HEK293 (cell line): Measurements from ENCODE around the gene DLG2.

Experiments used
- CTCF ChIA-PET: fragments of 350-600 bp; formaldehyde crosslinking; extraction: SDS; loops from one replicate; lab custom pipeline; 2021; ENCODE audit warnings: antibody characterized with exemption; lab: Yijun Ruan, JAX
- POLR2A ChIA-PET: fragments of 300-600 bp; formaldehyde crosslinking; extraction: SDS; loops from one replicate; lab custom pipeline; 2020; ENCODE audit warnings: antibody characterized with exemption, inconsistent platforms; lab: Yijun Ruan, JAX
- H3K27ac ChIP-seq: fragments of 200-500 bp; sonication (Bioruptor generic); 2 replicates; pipeline ENCODE4 v1.5.1; 2014; ENCODE audit warnings: low read depth, low read length, control low read depth, inconsistent platforms; ENCODE audit errors: extremely low read depth
- H3K36me3 ChIP-seq, 2 experiments: fragments of 200-500 bp in 1 of 2; sonication (Bioruptor generic) in 1 of 2; 1 replicate in 1 of 2; 2 replicates in 1 of 2; pipeline ENCODE4 v1.5.1; 2014 to 2017; ENCODE audit warnings: inconsistent platforms in 2 of 2, low read length in 2 of 2; ENCODE audit not compliant: control insufficient read depth in 2 of 2, insufficient read depth in 1 of 2
- H3K4me1 ChIP-seq: fragments of 200-500 bp; sonication (Bioruptor generic); 2 replicates; pipeline ENCODE4 v1.5.1; 2014; ENCODE audit warnings: mild to moderate bottlenecking, low read length, inconsistent platforms; ENCODE audit not compliant: control insufficient read depth, insufficient read depth
- H3K4me3 ChIP-seq: 2 replicates; pipeline ENCODE4 v1.5.1; 2011; ENCODE audit warnings: low read depth, mild to moderate bottlenecking, control low read depth, low read length, moderate library complexity
- H3K9me3 ChIP-seq: fragments of 200-500 bp; sonication (Bioruptor generic); 2 replicates; pipeline ENCODE4 v1.5.1; 2014; ENCODE audit warnings: low read depth, low read length, inconsistent platforms; ENCODE audit not compliant: control insufficient read depth, insufficient read depth
- KLF16 ChIP-seq: fragments of 450-650 bp; formaldehyde crosslinking; IDR thresholded peaks from 2 replicates; pipeline ENCODE4 v1.5.1; 2017; ENCODE audit warnings: missing biosample characterization, missing genetic modification characterization
- KLF8 ChIP-seq: fragments of 450-650 bp; formaldehyde crosslinking; IDR thresholded peaks from 2 replicates; pipeline ENCODE4 v1.5.1; 2016; ENCODE audit warnings: missing biosample characterization, missing genetic modification characterization
- REPIN1 ChIP-seq: fragments of 450-650 bp; formaldehyde crosslinking; IDR thresholded peaks from 2 replicates; pipeline ENCODE4 v1.5.1; 2017; ENCODE audit warnings: missing biosample characterization, missing genetic modification characterization, low read depth
- ZBTB48 ChIP-seq: fragments of 450-650 bp; formaldehyde crosslinking; IDR thresholded peaks from 2 replicates; pipeline ENCODE4 v1.5.1; 2016; ENCODE audit warnings: missing biosample characterization, missing genetic modification characterization
- ZFHX2 ChIP-seq: fragments of 450-650 bp; formaldehyde crosslinking; conservative IDR thresholded peaks from 2 replicates; pipeline ENCODE4 v1.5.1; 2016; ENCODE audit warnings: missing biosample characterization, missing genetic modification characterization
- ZFP37 ChIP-seq: fragments of 450-650 bp; formaldehyde crosslinking; IDR thresholded peaks from 2 replicates; pipeline ENCODE4 v1.5.1; 2016; ENCODE audit warnings: missing biosample characterization, missing genetic modification characterization
- ZNF114 ChIP-seq: fragments of 450-650 bp; formaldehyde crosslinking; IDR thresholded peaks from 2 replicates; pipeline ENCODE4 v1.5.0; 2017; ENCODE audit warnings: missing biosample characterization, missing genetic modification characterization
- ZNF16 ChIP-seq: fragments of 450-650 bp; formaldehyde crosslinking; IDR thresholded peaks from 2 replicates; pipeline ENCODE4 v1.5.1; 2016; ENCODE audit warnings: low read depth, missing biosample characterization, missing genetic modification characterization
- ZNF239 ChIP-seq: fragments of 450-650 bp; formaldehyde crosslinking; IDR thresholded peaks from 2 replicates; pipeline ENCODE4 v1.5.1; 2016; ENCODE audit warnings: missing biosample characterization, missing genetic modification characterization
- ZNF274 ChIP-seq, 2 experiments: fragments of 200-500 bp in 1 of 2; fragments of 450-650 bp in 1 of 2; sonication (Bioruptor generic) in 1 of 2; formaldehyde crosslinking in 1 of 2; IDR thresholded peaks; 2 replicates each; pipeline versions ENCODE4 v1.5.1 to v1.6.1; 2014 to 2016; ENCODE audit warnings: borderline replicate concordance in 1 of 2, inconsistent platforms in 1 of 2, low read length in 1 of 2, missing biosample characterization in 1 of 2, missing genetic modification characterization in 1 of 2
- ZNF341 ChIP-seq: fragments of 450-650 bp; formaldehyde crosslinking; IDR thresholded peaks from 2 replicates; pipeline ENCODE4; 2016; ENCODE audit warnings: low read depth, missing biosample characterization, missing genetic modification characterization
- ZNF366 ChIP-seq: fragments of 450-650 bp; formaldehyde crosslinking; conservative IDR thresholded peaks from 2 replicates; pipeline ENCODE4 v1.5.1; 2016; ENCODE audit warnings: missing biosample characterization, missing genetic modification characterization
- ZNF501 ChIP-seq: fragments of 450-650 bp; formaldehyde crosslinking; IDR thresholded peaks from 2 replicates; pipeline ENCODE4 v1.5.1; 2016; ENCODE audit warnings: missing biosample characterization, missing genetic modification characterization
- ZNF626 ChIP-seq: fragments of 450-650 bp; sonication (Bioruptor Pico); formaldehyde crosslinking; IDR thresholded peaks from 2 replicates; pipeline ENCODE4 v1.5.1; 2018; ENCODE audit warnings: missing biosample characterization, missing genetic modification characterization, inconsistent platforms
- ZNF747 ChIP-seq: fragments of 450-650 bp; formaldehyde crosslinking; IDR thresholded peaks from 2 replicates; pipeline ENCODE4 v1.5.1; 2016; ENCODE audit warnings: missing biosample characterization, missing genetic modification characterization
- ZNF785 ChIP-seq: fragments of 450-650 bp; formaldehyde crosslinking; IDR thresholded peaks from 2 replicates; pipeline ENCODE4 v1.5.1; 2016; ENCODE audit warnings: missing biosample characterization, missing genetic modification characterization
- ZNF792 ChIP-seq: fragments of 450-650 bp; formaldehyde crosslinking; IDR thresholded peaks from 2 replicates; pipeline ENCODE4 v1.5.1; 2016; ENCODE audit warnings: missing biosample characterization, missing genetic modification characterization
- TF ChIP-seq, protein P1 (sequence below): fragments of 450-650 bp; formaldehyde crosslinking; IDR thresholded peaks from 2 replicates; pipeline ENCODE4 v1.5.1; 2016; ENCODE audit warnings: missing biosample characterization, missing genetic modification characterization
- TF ChIP-seq, protein P2 (sequence below): fragments of 450-650 bp; formaldehyde crosslinking; IDR thresholded peaks from 2 replicates; pipeline ENCODE4 v1.5.1; 2016; ENCODE audit warnings: missing biosample characterization, missing genetic modification characterization
- TF ChIP-seq, protein P3 (sequence below): fragments of 450-650 bp; formaldehyde crosslinking; IDR thresholded peaks from 2 replicates; pipeline ENCODE4 v1.5.0; 2017; ENCODE audit warnings: missing biosample characterization, missing genetic modification characterization, borderline replicate concordance
- TF ChIP-seq, protein P4 (sequence below): fragments of 450-650 bp; formaldehyde crosslinking; IDR thresholded peaks from 2 replicates; pipeline ENCODE4 v1.5.1; 2016; ENCODE audit warnings: missing biosample characterization, missing genetic modification characterization
- TF ChIP-seq, protein P5 (sequence below): fragments of 450-650 bp; formaldehyde crosslinking; IDR thresholded peaks from 2 replicates; pipeline ENCODE4; 2016; ENCODE audit warnings: missing biosample characterization, missing genetic modification characterization
- TF ChIP-seq, protein P6 (sequence below): fragments of 450-650 bp; formaldehyde crosslinking; IDR thresholded peaks from 2 replicates; pipeline ENCODE4 v1.5.1; 2016; ENCODE audit warnings: missing biosample characterization, missing genetic modification characterization

DLG2 gene

DNA sequence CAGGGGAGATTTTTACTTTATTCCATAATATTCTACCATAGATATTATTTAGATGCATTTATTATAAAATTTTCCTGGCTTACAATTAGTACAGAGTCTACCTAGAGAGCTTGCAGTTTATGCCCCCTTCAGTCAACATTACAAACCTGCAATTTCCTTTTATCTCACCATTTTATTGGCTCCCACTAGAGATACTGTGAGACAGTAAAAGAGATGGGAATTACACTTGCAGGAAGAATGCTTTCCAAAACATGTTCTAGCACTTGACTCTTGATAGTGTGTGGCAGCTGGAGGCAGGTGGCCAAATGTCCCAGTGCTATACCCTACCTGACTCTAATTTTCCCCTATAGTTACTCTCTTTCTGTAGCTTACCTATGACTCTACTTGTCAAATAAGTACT is 863.2 kb downstream of the DLG2 start:
- CTCF ChIA-PET, result no interaction called here
- no peak overlapping the region for H3K27ac ChIP-seq
- POLR2A ChIA-PET, result no interaction called here

DNA sequence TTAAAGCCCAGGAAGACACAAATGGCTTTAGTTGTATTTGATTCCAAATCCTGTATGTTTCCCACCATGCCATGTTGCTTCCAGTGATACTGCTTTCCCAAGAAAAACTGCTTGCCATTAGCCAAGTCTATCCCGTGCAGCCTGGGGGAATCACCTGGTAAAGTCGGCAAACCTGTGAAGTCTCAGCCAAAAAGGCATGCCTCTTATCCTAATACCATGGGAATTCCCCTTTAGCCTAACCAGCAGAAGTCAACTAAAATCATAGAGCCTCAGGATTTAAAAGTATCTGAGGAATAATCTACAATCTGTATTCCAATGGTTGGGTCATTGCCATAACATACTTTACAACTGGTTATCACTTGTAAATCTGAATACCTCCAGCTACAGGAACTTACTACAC is 869.4 kb downstream of the DLG2 start:
- Histone ChIP-seq H3K27ac (no peak overlapping the region), H3K4me1 (no peaks in the 10 kb centered on the region), H3K9me3 (no peaks in the 10 kb centered on the region), H3K4me3 (no peak overlapping the region), H3K36me3 (no peaks in the 10 kb centered on the region)
- TF ChIP-seq, protein P1, sequence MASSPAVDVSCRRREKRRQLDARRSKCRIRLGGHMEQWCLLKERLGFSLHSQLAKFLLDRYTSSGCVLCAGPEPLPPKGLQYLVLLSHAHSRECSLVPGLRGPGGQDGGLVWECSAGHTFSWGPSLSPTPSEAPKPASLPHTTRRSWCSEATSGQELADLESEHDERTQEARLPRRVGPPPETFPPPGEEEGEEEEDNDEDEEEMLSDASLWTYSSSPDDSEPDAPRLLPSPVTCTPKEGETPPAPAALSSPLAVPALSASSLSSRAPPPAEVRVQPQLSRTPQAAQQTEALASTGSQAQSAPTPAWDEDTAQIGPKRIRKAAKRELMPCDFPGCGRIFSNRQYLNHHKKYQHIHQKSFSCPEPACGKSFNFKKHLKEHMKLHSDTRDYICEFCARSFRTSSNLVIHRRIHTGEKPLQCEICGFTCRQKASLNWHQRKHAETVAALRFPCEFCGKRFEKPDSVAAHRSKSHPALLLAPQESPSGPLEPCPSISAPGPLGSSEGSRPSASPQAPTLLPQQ (tag by site-specific recombination), result no peak
- TF ChIP-seq, protein P2, sequence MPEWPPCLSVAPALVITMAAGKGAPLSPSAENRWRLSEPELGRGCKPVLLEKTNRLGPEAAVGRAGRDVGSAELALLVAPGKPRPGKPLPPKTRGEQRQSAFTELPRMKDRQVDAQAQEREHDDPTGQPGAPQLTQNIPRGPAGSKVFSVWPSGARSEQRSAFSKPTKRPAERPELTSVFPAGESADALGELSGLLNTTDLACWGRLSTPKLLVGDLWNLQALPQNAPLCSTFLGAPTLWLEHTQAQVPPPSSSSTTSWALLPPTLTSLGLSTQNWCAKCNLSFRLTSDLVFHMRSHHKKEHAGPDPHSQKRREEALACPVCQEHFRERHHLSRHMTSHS (tag by site-specific recombination), result no peak
- TF ChIP-seq ZNF274 (IDR thresholded peaks at IDR 0.05; ENCODE audit: low read length) (no peak), ZNF274 (tag by site-specific recombination; IDR thresholded peaks at IDR 0.05; ENCODE audit: borderline replicate concordance) (no peak), ZNF16 (no peak), ZFP37 (tag by site-specific recombination) (no peak)
- CTCF ChIA-PET, result no interaction called here
- POLR2A ChIA-PET, result no interaction called here

More for the DNA sequence above, 863.2 kb downstream of the DLG2 start:
- TF ChIP-seq, protein P3, sequence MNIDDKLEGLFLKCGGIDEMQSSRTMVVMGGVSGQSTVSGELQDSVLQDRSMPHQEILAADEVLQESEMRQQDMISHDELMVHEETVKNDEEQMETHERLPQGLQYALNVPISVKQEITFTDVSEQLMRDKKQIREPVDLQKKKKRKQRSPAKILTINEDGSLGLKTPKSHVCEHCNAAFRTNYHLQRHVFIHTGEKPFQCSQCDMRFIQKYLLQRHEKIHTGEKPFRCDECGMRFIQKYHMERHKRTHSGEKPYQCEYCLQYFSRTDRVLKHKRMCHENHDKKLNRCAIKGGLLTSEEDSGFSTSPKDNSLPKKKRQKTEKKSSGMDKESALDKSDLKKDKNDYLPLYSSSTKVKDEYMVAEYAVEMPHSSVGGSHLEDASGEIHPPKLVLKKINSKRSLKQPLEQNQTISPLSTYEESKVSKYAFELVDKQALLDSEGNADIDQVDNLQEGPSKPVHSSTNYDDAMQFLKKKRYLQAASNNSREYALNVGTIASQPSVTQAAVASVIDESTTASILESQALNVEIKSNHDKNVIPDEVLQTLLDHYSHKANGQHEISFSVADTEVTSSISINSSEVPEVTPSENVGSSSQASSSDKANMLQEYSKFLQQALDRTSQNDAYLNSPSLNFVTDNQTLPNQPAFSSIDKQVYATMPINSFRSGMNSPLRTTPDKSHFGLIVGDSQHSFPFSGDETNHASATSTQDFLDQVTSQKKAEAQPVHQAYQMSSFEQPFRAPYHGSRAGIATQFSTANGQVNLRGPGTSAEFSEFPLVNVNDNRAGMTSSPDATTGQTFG (tag by site-specific recombination), result no peak
- TF ChIP-seq ZFHX2 (tag by site-specific recombination) (no peak), ZNF341 (tag by site-specific recombination) (no peak), KLF8 (tag by site-specific recombination) (no peak), ZNF239 (tag by site-specific recombination) (no peak), ZBTB48 (no peak), ZNF501 (tag by site-specific recombination) (no peak), REPIN1 (no peak), ZNF626 (tag by site-specific recombination) (no peak), ZNF785 (tag by site-specific recombination) (no peak), KLF16 (no peak), ZNF114 (no peak), ZNF366 (no peak), ZNF747 (no peak), ZNF792 (tag by site-specific recombination) (no peak)
- TF ChIP-seq, protein P4, sequence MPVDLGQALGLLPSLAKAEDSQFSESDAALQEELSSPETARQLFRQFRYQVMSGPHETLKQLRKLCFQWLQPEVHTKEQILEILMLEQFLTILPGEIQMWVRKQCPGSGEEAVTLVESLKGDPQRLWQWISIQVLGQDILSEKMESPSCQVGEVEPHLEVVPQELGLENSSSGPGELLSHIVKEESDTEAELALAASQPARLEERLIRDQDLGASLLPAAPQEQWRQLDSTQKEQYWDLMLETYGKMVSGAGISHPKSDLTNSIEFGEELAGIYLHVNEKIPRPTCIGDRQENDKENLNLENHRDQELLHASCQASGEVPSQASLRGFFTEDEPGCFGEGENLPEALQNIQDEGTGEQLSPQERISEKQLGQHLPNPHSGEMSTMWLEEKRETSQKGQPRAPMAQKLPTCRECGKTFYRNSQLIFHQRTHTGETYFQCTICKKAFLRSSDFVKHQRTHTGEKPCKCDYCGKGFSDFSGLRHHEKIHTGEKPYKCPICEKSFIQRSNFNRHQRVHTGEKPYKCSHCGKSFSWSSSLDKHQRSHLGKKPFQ (tag by site-specific recombination), result no peak
- TF ChIP-seq, protein P5, sequence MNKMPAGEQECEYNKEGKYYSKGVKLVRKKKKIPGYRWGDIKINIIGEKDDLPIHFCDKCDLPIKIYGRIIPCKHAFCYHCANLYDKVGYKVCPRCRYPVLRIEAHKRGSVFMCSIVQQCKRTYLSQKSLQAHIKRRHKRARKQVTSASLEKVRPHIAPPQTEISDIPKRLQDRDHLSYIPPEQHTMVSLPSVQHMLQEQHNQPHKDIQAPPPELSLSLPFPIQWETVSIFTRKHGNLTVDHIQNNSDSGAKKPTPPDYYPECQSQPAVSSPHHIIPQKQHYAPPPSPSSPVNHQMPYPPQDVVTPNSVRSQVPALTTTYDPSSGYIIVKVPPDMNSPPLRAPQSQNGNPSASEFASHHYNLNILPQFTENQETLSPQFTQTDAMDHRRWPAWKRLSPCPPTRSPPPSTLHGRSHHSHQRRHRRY (tag by site-specific recombination), result no peak
- TF ChIP-seq, protein P6, sequence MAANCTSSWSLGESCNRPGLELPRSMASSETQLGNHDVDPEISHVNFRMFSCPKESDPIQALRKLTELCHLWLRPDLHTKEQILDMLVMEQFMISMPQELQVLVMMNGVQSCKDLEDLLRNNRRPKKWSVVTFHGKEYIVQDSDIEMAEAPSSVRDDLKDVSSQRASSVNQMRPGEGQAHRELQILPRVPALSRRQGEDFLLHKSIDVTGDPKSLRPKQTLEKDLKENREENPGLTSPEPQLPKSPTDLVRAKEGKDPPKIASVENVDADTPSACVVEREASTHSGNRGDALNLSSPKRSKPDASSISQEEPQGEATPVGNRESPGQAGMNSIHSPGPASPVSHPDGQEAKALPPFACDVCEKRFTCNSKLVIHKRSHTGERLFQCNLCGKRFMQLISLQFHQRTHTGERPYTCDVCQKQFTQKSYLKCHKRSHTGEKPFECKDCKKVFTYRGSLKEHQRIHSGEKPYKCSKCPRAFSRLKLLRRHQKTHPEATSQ (tag by site-specific recombination), result no peak
- H3K9me3 ChIP-seq, result no peaks in the 10 kb centered on the region
- H3K4me3 ChIP-seq, result no peak overlapping the region
- H3K36me3 ChIP-seq, result no peaks in the 10 kb centered on the region
- H3K4me1 ChIP-seq, result no peaks in the 10 kb centered on the region
